NCI-H82 treated with DMSO at 0.1 percent for 48 hours (cell line): Measurements from ENCODE around the gene MSLN.
"Not testable (repeated sequence)": the region's sequence is repeated elsewhere in the genome, so short reads cannot be mapped to it uniquely, and the experiment has no call there.

Source experiments
- DNase-seq: peaks from one replicate; lab custom pipeline; 2025; ENCODE audit not compliant: unreplicated experiment; lab: John Stamatoyannopoulos, UW

The MSLN gene

DNA sequence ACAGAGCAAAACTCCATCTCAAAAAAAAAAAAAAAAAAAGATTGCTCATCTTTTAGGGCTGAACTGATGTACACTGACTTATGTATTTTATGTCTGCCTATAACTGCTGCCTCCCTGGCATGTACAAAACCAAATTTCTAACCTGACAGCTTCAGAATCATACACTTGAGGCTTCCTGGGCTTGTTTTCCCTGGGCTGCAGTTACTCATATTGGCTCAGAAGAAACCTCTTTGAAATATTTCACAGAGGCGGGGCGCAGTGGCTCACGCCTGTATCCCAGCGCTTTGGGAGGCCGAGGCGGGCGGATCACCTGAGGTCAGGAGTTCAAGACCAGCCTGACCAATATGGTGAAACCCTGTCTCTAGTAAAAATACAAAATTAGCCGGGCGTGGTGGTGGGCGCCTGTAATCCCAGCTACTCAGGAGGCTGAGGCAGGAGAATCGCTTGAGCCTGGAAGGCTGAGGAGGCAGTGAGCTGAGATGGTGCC, 6.4 kb upstream of the MSLN start:
- DNase-seq: not testable (repeated sequence)

DNA sequence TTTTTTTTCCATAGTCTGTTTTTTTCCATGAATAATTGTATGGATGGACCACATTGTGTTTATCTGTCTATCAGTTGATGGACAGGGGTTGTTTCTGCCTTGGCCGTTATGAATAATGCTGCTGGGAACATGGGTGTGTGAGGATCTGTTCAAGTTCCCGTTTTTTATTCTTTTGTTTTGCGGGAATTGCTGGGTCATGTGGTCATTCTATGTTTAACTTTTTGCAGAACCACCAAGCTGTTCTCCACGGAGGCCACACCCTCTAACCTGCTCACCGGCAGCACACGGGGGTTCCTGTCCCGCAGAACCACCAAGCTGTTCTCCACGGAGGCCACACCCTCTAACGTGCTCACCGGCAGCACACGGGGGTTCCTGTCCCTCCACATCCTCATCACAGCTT, 5.9 kb upstream of the MSLN start:
- DNase-seq: no peak

DNA sequence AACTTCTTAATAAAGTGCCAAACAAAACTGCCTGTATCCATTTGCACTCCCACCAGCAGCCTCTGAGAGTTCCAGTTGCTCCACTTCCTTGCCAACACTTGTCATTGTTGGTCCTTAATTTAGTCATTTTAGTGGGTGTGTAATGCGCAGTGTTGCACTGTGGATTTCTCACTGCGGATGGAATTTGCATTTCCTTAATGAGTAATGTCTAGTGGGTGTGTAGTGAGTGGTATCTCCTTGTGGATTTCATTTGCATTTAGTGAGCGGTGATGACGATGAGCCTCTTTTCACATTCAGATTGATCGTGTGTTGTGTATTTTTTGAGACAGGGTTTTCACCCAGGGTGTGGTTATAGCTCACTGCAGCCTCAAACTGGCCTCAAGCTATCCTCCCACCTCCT, 4.1 kb upstream of the MSLN start:
- no peak for DNase-seq

DNA sequence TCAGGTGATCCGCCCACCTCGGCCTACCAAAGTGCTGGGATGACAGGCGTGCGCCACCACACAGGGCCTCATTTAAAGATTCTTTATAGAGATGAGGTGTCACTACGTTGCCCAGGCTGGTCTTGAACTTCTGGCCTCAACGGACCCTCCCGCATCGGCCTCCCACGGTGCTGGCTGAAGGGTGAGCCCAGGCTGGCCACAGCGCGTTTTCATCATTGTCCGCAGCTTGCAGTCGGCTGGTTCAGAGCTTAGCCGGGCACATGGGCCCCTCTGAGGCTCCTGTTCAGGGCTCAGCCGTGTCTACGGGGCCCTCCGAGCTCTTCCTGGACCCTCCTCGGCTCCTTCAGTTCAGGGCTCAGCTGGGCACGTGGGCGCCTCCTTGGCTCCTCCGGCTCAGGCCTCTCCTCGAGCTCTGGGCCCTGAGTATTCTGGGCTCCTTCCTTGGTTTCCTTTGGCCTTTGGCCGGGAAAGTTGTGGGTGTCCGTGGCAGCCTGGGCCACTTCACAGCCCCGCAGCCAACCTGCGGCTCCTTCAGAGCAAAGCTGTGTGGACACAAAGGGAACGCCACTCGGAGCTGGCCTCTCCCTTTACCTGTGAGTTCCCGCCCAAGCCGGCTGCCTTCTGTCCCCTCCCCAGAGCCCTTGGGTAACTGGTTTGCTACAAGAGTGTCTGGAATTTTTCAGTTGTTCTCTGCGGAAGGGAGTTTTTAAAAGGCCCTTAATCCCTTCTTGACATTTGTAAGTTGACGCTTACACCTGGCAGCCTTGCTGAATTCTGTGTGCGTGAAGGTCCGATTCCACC, 1.2 kb upstream of the MSLN start:
- DNase-seq: no peak

DNA sequence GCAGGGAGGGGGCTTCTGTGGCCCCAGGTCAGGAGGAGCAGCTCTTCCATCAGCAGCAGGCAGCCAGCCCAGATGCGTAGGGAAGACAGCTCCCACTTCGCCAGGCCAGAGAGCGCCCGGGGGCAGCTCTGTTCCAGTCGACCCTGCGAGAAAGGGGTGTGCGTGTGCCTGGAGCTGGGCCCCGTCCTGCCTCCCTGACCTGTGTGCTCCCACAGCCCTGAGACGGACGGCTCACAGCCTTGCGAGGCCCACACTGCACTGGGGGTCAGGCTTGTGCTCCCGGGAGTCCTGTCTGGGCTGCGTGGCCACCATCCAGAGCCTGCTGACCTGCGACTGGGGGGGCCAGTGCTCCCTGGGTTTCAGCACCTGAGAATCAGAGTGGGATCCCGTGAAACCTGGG, 469 bp upstream of the MSLN start:
- DNase-seq: no peak

DNA sequence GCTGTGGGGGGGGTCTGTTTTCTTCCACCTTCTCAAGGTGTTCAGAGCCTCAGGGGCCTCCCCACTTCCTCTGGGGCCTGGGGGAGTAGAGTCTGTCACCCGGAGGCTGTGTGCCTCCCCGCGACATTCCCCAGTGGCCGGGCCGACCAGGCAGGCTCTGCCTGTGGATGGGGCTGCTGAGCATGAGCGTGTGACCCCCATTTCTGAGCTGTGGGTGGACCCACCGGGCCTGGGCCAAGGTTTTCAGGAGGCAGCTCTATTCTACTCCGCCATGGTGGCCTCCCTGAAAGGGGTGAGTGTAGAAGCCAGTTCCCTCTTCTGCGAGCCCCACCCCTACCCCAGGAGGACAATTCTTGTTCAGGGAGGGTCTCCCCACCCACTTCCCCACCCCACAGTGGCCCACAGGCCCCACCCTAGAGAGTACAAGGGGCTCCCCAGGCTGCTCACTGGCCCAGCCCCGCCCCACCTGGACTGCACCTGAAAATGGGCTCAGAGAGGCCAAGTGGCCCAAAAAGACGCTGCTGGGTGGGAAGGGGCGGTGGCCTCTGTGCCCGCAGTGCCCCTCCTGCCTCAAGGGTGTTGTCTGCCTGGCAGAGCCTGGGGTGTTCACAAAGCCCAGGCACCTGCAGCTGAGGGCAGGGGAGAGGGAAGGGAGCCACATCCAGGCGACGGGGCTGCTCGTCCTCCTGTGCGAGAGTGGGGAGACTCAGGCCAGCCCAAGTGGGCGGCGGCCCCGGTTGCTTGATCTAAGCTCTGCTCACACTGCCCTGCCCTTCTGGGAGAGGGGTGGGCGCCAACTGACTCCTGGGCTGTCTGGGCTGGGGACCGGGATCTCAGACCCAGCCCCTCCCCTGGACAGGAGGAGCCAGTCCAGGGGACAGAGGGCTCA, 1.3 kb downstream of the MSLN start:
- DNase-seq: no peak

DNA sequence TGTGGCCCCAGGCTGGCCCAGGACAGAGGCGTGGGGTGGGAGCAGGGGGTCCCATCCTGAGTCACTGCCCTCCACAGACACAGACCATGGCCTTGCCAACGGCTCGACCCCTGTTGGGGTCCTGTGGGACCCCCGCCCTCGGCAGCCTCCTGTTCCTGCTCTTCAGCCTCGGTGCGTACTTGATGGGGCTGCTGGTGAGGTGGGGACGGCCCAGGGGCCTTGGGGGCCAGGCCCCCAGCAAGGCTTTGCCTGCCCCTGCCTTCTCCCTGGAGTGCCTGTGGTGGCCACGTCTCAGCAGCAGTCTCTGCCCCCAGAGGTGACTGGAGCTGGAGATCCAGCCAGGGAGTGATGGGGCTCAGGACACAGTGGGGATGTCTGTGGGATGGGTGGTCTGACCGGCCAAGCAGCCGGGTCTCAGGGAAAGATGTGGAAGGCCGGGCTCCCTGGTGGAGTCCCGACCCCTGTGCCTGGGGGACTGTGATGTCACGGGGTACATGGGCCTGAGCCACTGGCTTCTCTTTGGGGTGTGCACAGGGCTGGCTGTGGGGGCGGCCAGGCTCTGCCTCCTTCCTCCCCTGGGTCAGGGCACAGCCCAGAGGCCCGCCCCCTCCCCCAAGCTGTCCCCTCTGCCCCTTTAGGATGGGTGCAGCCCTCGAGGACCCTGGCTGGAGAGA, 2.2 kb downstream of the MSLN start:
- DNase-seq: no peak

DNA sequence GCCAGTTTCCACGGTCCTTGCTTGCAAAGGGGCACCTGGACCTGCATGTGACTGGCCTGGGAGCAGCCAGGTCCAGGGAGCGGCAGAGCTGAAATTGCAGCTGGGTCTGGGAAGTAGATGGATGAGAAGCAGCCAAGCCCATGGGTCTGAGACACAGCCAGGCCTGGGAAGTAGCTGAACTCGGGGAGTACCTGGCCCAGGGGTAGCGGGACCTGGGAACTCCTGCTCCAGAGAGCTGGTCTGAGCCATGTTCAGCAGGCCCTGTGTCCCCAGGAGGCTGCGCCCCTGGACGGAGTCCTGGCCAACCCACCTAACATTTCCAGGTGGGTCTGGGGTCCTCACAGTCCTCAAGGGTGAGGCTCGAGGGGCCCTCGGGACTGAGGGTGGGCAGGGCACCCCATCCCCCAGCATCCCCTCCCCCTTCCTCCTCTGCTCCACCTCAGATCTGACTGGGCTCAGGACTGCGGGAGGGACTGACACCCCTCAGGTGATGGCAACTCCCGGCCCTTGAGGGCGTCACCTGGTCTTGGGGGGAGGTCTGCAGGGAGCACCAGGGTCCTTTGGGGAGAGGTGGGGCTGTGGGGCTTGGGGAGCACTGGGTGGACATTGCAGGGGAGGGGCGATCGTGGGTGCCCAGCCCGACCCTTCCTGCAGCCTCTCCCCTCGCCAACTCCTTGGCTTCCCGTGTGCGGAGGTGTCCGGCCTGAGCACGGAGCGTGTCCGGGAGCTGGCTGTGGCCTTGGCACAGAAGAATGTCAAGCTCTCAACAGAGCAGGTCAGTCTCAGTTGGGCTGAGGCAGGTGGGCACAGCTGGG, 3.0 kb downstream of the MSLN start:
- DNase-seq: no peak

DNA sequence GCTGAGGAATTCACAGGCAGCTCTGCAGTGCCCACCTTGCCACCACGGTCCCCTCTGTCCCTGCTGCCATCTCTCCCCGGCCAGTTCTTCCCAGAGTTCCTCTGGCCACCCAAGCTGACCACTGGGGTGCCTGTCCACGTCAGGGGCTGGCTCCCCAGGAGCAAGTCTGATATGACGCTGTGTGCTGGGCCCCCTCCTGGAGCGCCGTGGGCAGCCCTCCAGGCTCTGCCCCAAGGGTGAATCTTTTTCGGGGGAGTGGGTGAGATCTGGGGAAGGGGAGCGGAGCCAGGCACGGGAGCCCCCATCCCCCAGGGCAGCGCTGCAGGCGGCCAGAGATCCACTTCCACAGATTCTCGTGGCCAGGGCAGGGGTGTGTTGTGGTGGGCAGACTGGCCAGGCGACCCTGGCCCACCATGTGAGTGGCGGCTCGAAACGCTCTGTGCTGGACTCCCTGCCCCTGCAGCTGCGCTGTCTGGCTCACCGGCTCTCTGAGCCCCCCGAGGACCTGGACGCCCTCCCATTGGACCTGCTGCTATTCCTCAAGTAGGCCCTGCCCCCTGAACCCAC, 3.7 kb downstream of the MSLN start:
- no peak for DNase-seq

DNA sequence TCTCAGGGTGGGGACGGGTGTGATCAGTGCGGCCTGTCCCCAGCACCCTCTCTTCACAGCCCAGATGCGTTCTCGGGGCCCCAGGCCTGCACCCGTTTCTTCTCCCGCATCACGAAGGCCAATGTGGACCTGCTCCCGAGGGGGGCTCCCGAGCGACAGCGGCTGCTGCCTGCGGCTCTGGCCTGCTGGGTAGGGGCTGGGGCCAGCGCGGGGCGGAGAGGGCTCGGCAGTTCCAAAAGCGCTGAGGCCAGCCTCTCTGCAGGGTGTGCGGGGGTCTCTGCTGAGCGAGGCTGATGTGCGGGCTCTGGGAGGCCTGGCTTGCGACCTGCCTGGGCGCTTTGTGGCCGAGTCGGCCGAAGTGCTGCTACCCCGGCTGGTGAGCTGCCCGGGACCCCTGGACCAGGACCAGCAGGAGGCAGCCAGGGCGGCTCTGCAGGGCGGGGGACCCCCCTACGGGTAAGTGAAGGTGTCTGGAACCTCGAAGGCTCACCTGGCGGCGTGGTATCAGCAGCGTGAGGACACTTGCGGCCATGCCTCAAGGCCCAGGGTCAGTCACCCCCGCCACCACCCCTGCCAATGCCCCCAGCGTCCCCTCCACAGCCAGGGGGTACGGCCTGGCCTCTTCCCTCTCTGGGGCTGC, 4.4 kb downstream of the MSLN start:
- DNase-seq: no peak

DNA sequence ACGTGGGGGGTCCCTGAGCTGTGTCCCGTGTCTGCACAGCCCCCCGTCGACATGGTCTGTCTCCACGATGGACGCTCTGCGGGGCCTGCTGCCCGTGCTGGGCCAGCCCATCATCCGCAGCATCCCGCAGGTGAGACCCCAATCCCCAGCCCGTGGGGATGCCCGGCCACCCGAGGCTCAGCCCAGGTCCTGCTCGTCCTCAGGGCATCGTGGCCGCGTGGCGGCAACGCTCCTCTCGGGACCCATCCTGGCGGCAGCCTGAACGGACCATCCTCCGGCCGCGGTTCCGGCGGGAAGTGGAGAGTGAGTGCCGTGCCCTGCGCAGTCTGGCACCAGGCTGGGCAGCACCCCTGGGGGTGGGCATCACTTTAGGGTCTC, 4.9 kb downstream of the MSLN start:
- DNase-seq: no peak

DNA sequence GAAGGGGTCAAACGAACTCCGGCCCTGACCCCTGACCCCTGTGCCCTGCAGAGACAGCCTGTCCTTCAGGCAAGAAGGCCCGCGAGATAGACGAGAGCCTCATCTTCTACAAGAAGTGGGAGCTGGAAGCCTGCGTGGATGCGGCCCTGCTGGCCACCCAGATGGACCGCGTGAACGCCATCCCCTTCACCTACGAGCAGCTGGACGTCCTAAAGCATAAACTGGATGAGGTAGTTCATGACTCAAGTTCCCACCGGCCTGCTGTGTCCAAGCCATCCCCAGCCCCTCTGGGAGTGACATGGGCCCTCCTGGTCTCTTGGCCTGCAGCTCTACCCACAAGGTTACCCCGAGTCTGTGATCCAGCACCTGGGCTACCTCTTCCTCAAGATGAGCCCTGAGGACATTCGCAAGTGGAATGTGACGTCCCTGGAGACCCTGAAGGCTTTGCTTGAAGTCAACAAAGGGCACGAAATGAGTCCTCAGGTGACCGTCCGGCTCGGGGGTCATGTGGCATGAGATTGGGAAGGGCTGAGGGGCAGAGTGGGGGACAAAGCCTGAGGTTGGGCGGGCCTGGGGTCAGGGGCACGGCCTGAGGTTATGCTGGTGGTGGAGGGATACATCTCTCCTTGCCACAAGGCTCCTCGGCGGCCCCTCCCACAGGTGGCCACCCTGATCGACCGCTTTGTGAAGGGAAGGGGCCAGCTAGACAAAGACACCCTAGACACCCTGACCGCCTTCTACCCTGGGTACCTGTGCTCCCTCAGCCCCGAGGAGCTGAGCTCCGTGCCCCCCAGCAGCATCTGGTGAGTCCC, 5.7 kb downstream of the MSLN start:
- DNase-seq: no peak

DNA sequence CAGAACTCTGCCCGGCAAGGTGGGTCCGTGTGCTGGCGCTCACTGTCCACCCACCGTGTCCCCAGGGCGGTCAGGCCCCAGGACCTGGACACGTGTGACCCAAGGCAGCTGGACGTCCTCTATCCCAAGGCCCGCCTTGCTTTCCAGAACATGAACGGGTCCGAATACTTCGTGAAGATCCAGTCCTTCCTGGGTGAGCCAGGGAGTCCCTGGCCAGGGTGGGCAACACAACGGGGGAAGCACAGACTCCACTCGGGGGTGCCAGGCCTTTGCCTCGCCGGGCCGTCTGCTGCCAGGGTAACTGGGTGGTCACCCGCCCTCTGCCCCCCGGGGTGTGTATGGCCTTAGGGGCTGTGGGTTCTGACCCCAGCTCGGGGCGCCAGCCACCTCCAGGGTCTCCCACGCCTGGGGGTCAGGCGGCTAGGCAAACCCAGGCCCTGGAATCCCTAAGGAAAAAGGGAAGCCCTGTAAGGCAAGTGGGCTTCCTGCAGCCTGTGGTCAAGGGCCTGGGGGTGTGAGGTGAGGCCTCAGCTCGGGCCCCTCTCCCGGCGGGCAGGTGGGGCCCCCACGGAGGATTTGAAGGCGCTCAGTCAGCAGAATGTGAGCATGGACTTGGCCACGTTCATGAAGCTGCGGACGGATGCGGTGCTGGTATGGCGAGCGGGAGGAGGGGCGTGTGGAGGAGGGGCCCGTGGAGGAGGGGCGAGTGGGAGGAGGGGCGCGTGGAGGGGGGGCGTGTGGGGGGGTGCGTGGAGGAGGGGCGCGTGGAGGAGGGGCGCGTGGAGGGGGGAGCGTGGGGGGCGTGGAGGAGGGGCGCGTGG, 6.5 kb downstream of the MSLN start:
- no peak for DNase-seq

DNA sequence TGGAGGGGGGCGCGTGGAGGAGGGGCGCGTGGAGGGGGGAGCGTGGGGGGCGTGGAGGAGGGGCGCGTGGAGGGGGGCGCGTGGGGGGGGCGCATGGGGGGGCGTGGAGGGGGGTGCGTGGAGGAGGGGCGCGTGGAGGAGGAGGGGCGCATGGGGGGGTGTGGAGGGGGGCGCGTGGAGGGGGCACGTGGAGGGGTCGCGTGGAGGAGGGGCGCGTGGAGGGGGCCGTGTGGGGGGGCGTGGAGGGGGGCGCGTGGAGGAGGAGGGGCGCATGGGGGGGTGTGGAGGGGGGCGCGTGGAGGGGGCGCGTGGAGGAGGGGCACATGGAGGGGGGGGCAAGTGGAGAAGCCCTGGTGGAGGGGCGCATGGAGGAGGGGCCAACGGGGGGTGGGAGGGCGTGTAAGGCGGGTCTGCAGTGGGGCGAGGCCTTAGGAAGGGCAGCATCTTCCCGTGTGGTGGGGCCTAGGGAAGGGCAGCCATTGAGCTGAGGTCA, 7.3 kb downstream of the MSLN start:
- no peak for DNase-seq

DNA sequence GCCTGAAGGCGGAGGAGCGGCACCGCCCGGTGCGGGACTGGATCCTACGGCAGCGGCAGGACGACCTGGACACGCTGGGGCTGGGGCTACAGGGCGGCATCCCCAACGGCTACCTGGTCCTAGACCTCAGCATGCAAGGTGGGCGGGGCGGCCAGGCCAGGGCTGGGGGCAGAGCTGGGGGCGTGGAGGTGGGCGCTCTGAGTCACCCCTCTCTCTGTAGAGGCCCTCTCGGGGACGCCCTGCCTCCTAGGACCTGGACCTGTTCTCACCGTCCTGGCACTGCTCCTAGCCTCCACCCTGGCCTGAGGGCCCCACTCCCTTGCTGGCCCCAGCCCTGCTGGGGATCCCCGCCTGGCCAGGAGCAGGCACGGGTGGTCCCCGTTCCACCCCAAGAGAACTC, 7.9 kb downstream of the MSLN start:
- DNase-seq: no peak

DNA sequence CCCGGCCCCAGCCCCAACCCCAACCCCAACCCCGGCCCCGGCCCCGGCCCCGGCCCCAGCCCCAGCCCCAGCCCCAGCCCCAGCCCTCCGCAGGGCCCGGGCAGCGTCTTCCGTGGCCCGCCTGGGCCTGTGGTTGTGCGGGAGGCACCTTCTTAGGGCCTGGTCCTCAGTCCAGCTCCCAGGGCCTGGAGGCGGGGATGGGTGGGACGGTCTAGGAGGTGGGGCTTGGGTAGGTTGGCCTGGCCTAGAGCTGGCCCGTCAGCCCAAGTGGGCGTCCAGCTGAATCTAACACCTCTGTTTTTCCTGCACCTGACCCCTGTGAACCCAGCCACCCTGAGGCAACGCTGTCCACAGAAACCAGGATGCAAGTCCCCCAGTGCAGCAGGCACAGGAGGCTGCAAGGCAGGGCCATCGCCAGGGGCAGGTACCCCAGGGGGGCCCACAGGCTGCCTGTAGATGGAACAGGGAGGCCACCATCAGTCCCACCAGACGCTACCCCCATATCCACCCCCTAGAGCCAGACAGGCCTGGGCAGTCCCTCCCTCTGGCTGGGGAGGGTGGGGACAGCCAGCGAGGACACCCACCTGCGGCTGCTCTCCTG, 8.8 kb downstream of the MSLN start:
- DNase-seq: no peak

DNA sequence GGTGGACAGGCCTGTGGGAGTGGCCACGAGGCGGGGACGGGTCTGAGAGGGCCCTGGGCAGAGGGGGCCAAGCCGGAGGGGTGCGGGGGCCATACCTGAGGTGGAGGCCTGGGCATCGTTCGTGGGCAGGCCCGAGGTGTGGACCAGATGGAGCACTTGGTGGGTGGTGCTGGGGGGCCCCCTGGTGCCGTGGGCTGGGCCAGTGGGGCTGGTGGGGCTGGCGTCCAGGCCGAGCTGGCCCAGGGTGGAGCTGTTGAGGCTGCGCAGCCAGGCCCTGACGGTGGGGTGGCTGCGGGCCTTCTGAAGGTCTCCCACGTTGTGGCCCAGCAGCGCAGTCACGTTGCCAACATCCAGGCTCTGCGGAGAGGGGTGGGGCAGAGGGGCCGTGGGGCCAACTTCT, 9.4 kb downstream of the MSLN start:
- DNase-seq: no peak

DNA sequence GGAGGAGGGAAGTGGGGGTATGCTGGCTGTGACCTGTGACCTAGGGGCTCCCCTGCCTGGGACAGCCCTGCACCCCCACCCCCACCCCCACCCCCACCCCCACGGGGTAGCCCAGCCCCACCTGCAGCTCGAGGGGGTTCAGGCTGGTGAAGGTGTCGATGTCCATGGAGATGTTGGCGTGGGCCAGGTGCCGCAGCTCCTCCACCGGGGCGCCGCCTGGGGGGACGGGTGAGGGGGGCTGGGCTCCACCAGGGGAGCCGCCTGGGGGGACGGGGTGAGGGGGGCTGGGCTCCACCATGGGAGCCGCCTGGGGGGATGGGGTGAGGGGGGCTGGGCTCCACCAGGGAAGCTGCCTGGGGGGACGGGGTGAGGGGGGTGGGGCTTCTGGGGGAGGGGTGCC, 9.9 kb downstream of the MSLN start:
- DNase-seq: no peak
